ENCODE results near the gene WWTR1.
A peak's percentile ranks its signal among the peaks of the same experiment; 100 is the strongest.

Gene WWTR1

GRCh38 chr3:149516920-149517319 lies 140.9 kb downstream of the WWTR1 start:
- no peak for TF ChIP-seq POLR2A (IDR thresholded peaks at IDR 0.05; ENCODE audit: low read depth, low read length)
- FAIRE-seq (no peak), DNase-seq (ENCODE audit: insufficient read length, low spot score) (no peak)

GRCh38 chr3:149515249-149515648 lies 142.6 kb downstream of the WWTR1 start:
- no peak for FAIRE-seq
- TF ChIP-seq POLR2A (IDR thresholded peaks at IDR 0.05; ENCODE audit: low read depth, low read length), result no peak
- no peak for DNase-seq (ENCODE audit: insufficient read length, low spot score)

- no peak for DNase-seq (ENCODE audit: insufficient read length, low spot score)
- FAIRE-seq, result no peak
- no peak for TF ChIP-seq POLR2A (IDR thresholded peaks at IDR 0.05; ENCODE audit: low read depth, low read length)
Measured at GRCh38 chr3:149514471-149514870, 143.4 kb downstream of the WWTR1 start.

- FAIRE-seq, result no peak
- no peak for DNase-seq (ENCODE audit: insufficient read length, low spot score)
- TF ChIP-seq POLR2A (IDR thresholded peaks at IDR 0.05; ENCODE audit: low read depth, low read length), result no peak
Measured at GRCh38 chr3:149512073-149512782, 145.6 kb downstream of the WWTR1 start.

GRCh38 chr3:149511040-149511626 lies 146.7 kb downstream of the WWTR1 start:
- no peak for TF ChIP-seq POLR2A (IDR thresholded peaks at IDR 0.05; ENCODE audit: low read depth, low read length)
- FAIRE-seq (no peak), DNase-seq (ENCODE audit: insufficient read length, low spot score) (no peak)

GRCh38 chr3:149510480-149510879 lies 147.3 kb downstream of the WWTR1 start:
- DNase-seq (ENCODE audit: insufficient read length, low spot score) (no peak), FAIRE-seq (no peak)

GRCh38 chr3:149509526-149509925 lies 148.3 kb downstream of the WWTR1 start:
- TF ChIP-seq POLR2A (IDR thresholded peaks at IDR 0.05; ENCODE audit: low read depth, low read length), result no peak
- no peak for FAIRE-seq
- no peak for DNase-seq (ENCODE audit: insufficient read length, low spot score)

More at GRCh38 chr3:149510480-149510879, 147.3 kb downstream of the WWTR1 start:
- no peak for TF ChIP-seq POLR2A (IDR thresholded peaks at IDR 0.05; ENCODE audit: low read depth, low read length)

GRCh38 chr3:149507491-149508324 lies 150.1 kb downstream of the WWTR1 start:
- no peak for DNase-seq (ENCODE audit: insufficient read length, low spot score)
- FAIRE-seq, result no peak
- no peak for TF ChIP-seq POLR2A (IDR thresholded peaks at IDR 0.05; ENCODE audit: low read depth, low read length)

GRCh38 chr3:149506965-149507364 lies 150.9 kb downstream of the WWTR1 start:
- FAIRE-seq (no peak), DNase-seq (ENCODE audit: insufficient read length, low spot score) (no peak)
- no peak for TF ChIP-seq POLR2A (IDR thresholded peaks at IDR 0.05; ENCODE audit: low read depth, low read length)

GRCh38 chr3:149506540-149506939 lies 151.3 kb downstream of the WWTR1 start:
- no peak for FAIRE-seq

GRCh38 chr3:149502438-149502837 lies 155.4 kb downstream of the WWTR1 start:
- DNase-seq (ENCODE audit: insufficient read length, low spot score) (no peak), FAIRE-seq (no peak)
- no peak for TF ChIP-seq POLR2A (IDR thresholded peaks at IDR 0.05; ENCODE audit: low read depth, low read length)

More at GRCh38 chr3:149506540-149506939, 151.3 kb downstream of the WWTR1 start:
- no peak for TF ChIP-seq POLR2A (IDR thresholded peaks at IDR 0.05; ENCODE audit: low read depth, low read length)
- DNase-seq (ENCODE audit: insufficient read length, low spot score), result no peak

GRCh38 chr3:149501524-149501923 lies 156.3 kb downstream of the WWTR1 start:
- FAIRE-seq (peak; percentile 66), DNase-seq (ENCODE audit: insufficient read length, low spot score) (no peak)
- no peak for TF ChIP-seq POLR2A (IDR thresholded peaks at IDR 0.05; ENCODE audit: low read depth, low read length)

- no peak for FAIRE-seq
- no peak for TF ChIP-seq POLR2A (IDR thresholded peaks at IDR 0.05; ENCODE audit: low read depth, low read length)
- DNase-seq (ENCODE audit: insufficient read length, low spot score), result no peak
Measured at GRCh38 chr3:149497966-149498670, 159.7 kb downstream of the WWTR1 start.

- TF ChIP-seq POLR2A (IDR thresholded peaks at IDR 0.05; ENCODE audit: low read depth, low read length), result no peak
- no peak for FAIRE-seq
- DNase-seq (ENCODE audit: insufficient read length, low spot score), result no peak
Measured at GRCh38 chr3:149496891-149497290, 160.9 kb downstream of the WWTR1 start.

Data from H54 (cell line).